Thyroid gland (tissue), 4 donors: ENCODE results near the gene SLC5A11. TPM values are rescaled to one million over a fixed set of nuclear protein-coding genes. Genes with fewer than 3 reads are reported as not detected.

Source experiments
- DNase-seq, 2 donors: peaks; one replicate each; pipeline ENCODE4 v3.0.0-alpha.2; 2019
- H3K27ac ChIP-seq, 3 donors: fragments of 200-600 bp; sonication (generic); 1 replicate in 2 of 3; 2 replicates in 1 of 3; pipeline ENCODE4 v1.5.1; 2016 to 2019; ENCODE audit warnings: mild to moderate bottlenecking in 1 of 3, moderate library complexity in 1 of 3
- H3K27me3 ChIP-seq: fragments of 200-600 bp; sonication (generic); one replicate; pipeline ENCODE4 v1.5.1; 2019
- H3K36me3 ChIP-seq, 2 donors: fragments of 200-600 bp; sonication (generic); one replicate each; pipeline ENCODE4 v1.5.1; 2016 to 2019
- H3K4me1 ChIP-seq, 2 donors: fragments of 200-600 bp; sonication (generic); one replicate each; pipeline ENCODE4 v1.5.1; 2017 to 2019
- H3K4me3 ChIP-seq, 3 donors: fragments of 200-600 bp; sonication (generic); replicated peaks in 1 of 3; 1 replicate in 2 of 3; 2 replicates in 1 of 3; pipeline ENCODE4 v1.5.1; 2016; ENCODE audit warnings: mild to moderate bottlenecking in 1 of 3
- H3K9me3 ChIP-seq: fragments of 200-600 bp; sonication (generic); one replicate; pipeline ENCODE4 v1.5.1; 2017
- CTCF ChIP-seq, 6 experiments: fragments of 200-600 bp in 3 of 6; fragments of 450-650 bp in 3 of 6; sonication (generic) in 3 of 6; IDR thresholded peaks; one replicate each; pipeline ENCODE4 v1.5.1; 2016 to 2019; ENCODE audit warnings: antibody characterized with exemption in 6 of 6, mild to moderate bottlenecking in 2 of 6, inconsistent platforms in 1 of 6, moderate library complexity in 1 of 6
- POLR2A ChIP-seq, 2 donors: fragments of 450-650 bp; IDR thresholded peaks; one replicate each; pipeline ENCODE4 v1.6.1; 2017; ENCODE audit warnings: antibody characterized with exemption in 2 of 2, mild to moderate bottlenecking in 2 of 2, moderate library complexity in 1 of 2
- WGBS, 2 donors: methylation state at CpG; one replicate each; pipeline ENCODE4 v1.1.5; 2017; 5-methylcytosine and 5-hydroxymethylcytosine counted together
- intact Hi-C: fragments of 100-400 bp; cut with DNase I; formaldehyde crosslinking; loops from one replicate; pipeline ENCODE4 v1.15.1; 2023
- total RNA-seq, 4 donors: library from RNA; depleted of rRNA; stranded (reverse); fragments of >200 nt; gene quantifications; one replicate each; pipeline ENCODE4 v1.2.3, GENCODE V29; 2016

The SLC5A11 gene
- under 1 TPM in 1 of 4 donors, not detected in 3; 0.22 TPM for total RNA-seq

DNA sequence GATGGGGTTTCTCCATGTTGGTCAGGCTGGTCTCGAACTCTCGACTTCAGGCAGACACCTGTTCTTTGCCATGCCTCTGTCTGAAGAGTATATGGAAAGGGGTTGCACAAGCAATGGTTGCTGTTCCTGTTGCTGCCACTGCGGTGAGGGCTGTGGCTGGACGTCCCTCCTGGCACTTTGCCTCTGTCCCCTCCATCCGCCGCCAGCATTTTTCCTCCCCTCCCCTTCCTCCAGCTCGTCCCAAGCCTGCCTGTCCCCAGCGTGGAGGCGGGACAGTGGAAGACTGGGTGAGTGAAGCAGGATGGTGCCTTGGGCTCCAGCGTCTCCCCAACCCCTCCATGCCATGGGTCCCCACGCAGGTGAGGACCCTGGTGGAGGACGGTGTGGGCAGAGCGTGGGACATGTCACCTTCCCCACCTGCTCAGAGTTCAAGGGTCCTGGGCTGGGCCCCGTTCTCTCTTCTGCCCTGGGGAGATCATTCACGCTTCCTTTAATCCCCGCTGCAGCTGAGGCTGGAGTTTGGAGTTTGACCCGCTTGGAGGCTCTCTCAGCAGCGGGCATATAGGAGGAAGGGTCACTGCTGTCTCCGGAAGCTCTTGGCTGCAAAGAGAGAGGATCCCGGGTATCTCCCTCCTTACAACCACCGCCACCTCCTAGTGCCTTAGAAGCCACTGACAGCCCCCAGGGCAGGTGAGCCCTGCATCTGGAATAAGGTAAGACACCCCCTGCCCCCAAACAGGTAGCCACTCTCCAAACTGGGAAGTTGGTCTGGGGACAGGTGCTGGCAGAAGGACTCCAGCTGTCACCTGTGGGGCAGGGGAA is at the start of gene SLC5A11:
Gene SLC5A11 (plus strand): TSS at position 238 of the 822 bp plus-strand sequence. CDS start 12,681 bp downstream, outside the sequence.
- Histone ChIP-seq H3K27ac (no peak within 1 kb of the TSS), H3K9me3 (no peaks in the 10 kb centered on the region), H3K36me3 (no peaks in the 10 kb centered on the region), H3K4me1 (no peaks in the 10 kb centered on the region), H3K27me3 (no peaks in the 10 kb centered on the region), H3K4me3 (no peak within 1 kb of the TSS)
- no peak for DNase-seq
- intact Hi-C loops, result no loop called here
- 60 to 62% methylated on average over 12 to 21 of the region's 21 CpGs for whole genome bisulfite sequencing, 2 donors
- TF ChIP-seq POLR2A (IDR thresholded peaks at IDR 0.05), result no peak
- no peak for TF ChIP-seq CTCF (IDR thresholded peaks at IDR 0.05)

DNA sequence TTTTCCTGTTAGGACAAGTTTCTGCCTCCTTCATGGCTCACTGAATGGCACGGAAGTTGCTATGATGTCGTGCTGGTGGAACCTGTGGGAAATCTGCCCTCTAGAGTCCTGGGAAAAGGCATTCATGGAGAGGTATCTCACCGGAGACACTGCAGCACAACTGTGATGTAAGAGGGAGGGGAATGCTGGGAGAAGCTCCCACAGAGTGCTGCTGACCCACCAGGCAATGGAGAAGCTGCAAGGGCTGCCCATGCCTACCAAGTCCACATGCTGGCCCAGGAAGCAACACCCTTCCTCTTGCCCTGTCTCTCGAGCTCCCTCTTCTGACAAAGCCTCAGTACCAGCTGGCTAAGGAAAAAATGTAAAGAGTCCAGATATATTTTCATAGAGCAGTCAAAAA is 45.2 kb upstream of the SLC5A11 start:
- TF ChIP-seq POLR2A (IDR thresholded peaks at IDR 0.05) (no peak), CTCF (IDR thresholded peaks at IDR 0.05) (no peak)
- intact Hi-C loops, result no loop called here
- H3K9me3 ChIP-seq, result no peaks in the 10 kb centered on the region
- WGBS, 2 donors, result 83 to 84% methylated on average over 4 of the region's 4 CpGs
- no peak overlapping the region for H3K4me3 ChIP-seq
- no peak for DNase-seq
- H3K27me3 ChIP-seq, result no peaks in the 10 kb centered on the region
- peaks cover 6 to 23% of the 10 kb centered on the region in 2 donors for H3K4me1 ChIP-seq
- peaks cover 48 to 58% of the 10 kb centered on the region in 2 donors for H3K36me3 ChIP-seq
- peak overlapping the region in 1 of 3 donors; percentile 62 for H3K27ac ChIP-seq

GRCh38 chr16:24801761-24802302 is 43.9 kb upstream of the SLC5A11 start:
- Histone ChIP-seq H3K4me3 (no peak overlapping the region), H3K9me3 (no peaks in the 10 kb centered on the region), H3K4me1 (peaks cover 6 to 23% of the 10 kb centered on the region in 2 donors), H3K27ac (peak overlapping the region in 2 of 3 donors; percentile 51 to 68), H3K36me3 (peaks cover 57 to 67% of the 10 kb centered on the region in 2 donors), H3K27me3 (no peaks in the 10 kb centered on the region)
- TF ChIP-seq POLR2A (IDR thresholded peaks at IDR 0.05) (no peak), CTCF (IDR thresholded peaks at IDR 0.05) (peak in 1 of 6 experiments; percentile 7)
- intact Hi-C loops, result no loop called here
- no peak for DNase-seq
- WGBS, 2 donors, result 27 to 47% methylated on average over 3 of the region's 3 CpGs

GRCh38 chr16:24805484-24805883 is 40.3 kb upstream of the SLC5A11 start:
- no peak for TF ChIP-seq POLR2A (IDR thresholded peaks at IDR 0.05)
- no peak for TF ChIP-seq CTCF (IDR thresholded peaks at IDR 0.05)
- Histone ChIP-seq H3K27ac (no peak overlapping the region), H3K36me3 (peaks cover 70% of the 10 kb centered on the region in 2 donors), H3K4me1 (peaks cover 6 to 22% of the 10 kb centered on the region in 2 donors), H3K27me3 (no peaks in the 10 kb centered on the region), H3K4me3 (no peak overlapping the region), H3K9me3 (no peaks in the 10 kb centered on the region)
- WGBS, 2 donors, result 81% methylated on average over 5 of the region's 5 CpGs
- DNase-seq, result no peak
- intact Hi-C loops, result no loop called here

DNA sequence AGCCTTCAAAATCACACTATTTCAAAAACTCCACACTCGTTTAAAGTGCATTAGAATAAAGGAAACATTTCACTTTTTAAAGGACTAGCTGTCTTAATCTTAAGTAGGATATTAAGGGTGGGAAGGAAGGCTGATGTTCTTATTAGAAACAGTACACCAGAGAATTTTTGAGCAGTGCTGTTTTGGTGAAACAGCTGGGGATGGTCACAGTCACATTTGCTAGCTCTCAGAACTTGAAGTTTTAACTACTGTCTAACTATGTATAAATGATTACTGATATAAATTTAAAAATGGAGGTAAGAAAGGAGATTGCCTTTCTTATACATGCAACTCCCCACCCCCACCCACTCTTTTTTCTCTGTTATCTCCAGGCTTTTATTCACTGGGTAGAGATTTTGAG is 38.5 kb upstream of the SLC5A11 start:
- no peaks in the 10 kb centered on the region for H3K9me3 ChIP-seq
- H3K27me3 ChIP-seq, result no peaks in the 10 kb centered on the region
- peaks cover 74 to 78% of the 10 kb centered on the region in 2 donors for H3K36me3 ChIP-seq
- H3K4me3 ChIP-seq, result no peak overlapping the region
- DNase-seq, result no peak
- no peak for TF ChIP-seq CTCF (IDR thresholded peaks at IDR 0.05)
- TF ChIP-seq POLR2A (IDR thresholded peaks at IDR 0.05), result no peak
- 85 to 86% methylated on average over 1 of the region's 1 CpG for WGBS, 2 donors
- H3K4me1 ChIP-seq, result peaks cover 3 to 8% of the 10 kb centered on the region in 2 donors
- intact Hi-C loops, result no loop called here
- H3K27ac ChIP-seq, result no peak overlapping the region
